ENCODE results near the gene PPT1. TPM values are rescaled to one million over a fixed set of nuclear protein-coding genes. Genes with fewer than 3 reads are reported as not detected.

PPT1 gene
- total and polyA plus RNA-seq, 2 of the 8 experiments (the other 6 are each of a cell fraction or from before 2014, with no cell fraction given): 77.1 to 150 TPM

DNA sequence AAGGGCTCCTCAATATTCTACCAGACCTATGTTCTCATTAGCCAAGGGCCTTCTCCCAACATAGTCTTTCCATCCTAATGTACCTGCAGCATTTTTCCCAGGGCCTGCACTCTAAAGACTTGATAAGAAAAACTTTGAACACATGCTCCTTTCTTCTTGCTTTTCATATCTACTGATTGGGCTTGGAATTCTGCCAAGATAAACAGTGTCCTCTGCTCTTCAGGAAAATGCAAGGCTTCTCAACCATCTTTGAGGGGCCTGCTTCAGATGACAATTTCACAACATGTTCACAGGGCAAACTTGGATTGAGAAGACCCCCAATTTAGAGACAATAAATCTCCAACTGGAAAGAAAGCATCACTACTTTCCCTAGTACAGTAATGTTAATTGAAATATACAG, 25.8 kb upstream of the PPT1 start:
- Histone ChIP-seq H3K4me3 (ENCODE audit: extremely low read depth in 1 of 4, insufficient read depth in 2 of 4, low read depth in 3 of 4, low read length in 4 of 4) (no peak overlapping the region), H2BK5ac (ENCODE audit: low read depth, low read length) (no peak overlapping the region), H3K27me3 (replicated peaks in 1 of 4; ENCODE audit: control insufficient read depth in 3 of 4, extremely low read depth in 1 of 4, insufficient read depth in 3 of 4, low read length in 3 of 4) (no peaks in the 10 kb centered on the region), H3K9me3 (ENCODE audit: insufficient read depth in 2 of 2, low read depth in 1 of 2, low read length in 1 of 2) (no peaks in the 10 kb centered on the region), H3K79me2 (ENCODE audit: control insufficient read depth in 1 of 2, insufficient read depth in 2 of 2, low read length in 2 of 2) (no peaks in the 10 kb centered on the region; a peak in 1 of 4 replicates), H3K18ac (ENCODE audit: extremely low read depth, low read length) (no peak overlapping the region), H3K14ac (ENCODE audit: insufficient read length) (no peak overlapping the region), H2BK12ac (ENCODE audit: low read depth, low read length) (no peak overlapping the region), H4K8ac (ENCODE audit: extremely low read depth, insufficient read depth, low read length) (no peak overlapping the region), H2AFZ (ENCODE audit: low read length) (no peak overlapping the region), H2BK120ac (replicated peaks; ENCODE audit: low read depth, low read length) (no peak overlapping the region), H3K56ac (replicated peaks; ENCODE audit: insufficient read length, low read depth, low read length) (no peak overlapping the region), H2BK15ac (ENCODE audit: low read length) (no peak overlapping the region), H3K36me3 (ENCODE audit: control insufficient read depth in 2 of 4, insufficient read depth in 4 of 4, low read length in 3 of 4) (no peaks in the 10 kb centered on the region), H2AK5ac (ENCODE audit: low read depth, low read length) (no peak overlapping the region), H3K4ac (replicated peaks; ENCODE audit: insufficient read length, low read depth, low read length) (no peak overlapping the region), H3K9ac (replicated peaks in 1 of 4; ENCODE audit: extremely low read depth in 1 of 4, low read depth in 3 of 4, low read length in 3 of 4) (no peak overlapping the region), H3K4me1 (replicated peaks in 1 of 4; ENCODE audit: control insufficient read depth in 3 of 4, insufficient read depth in 4 of 4, low read length in 3 of 4) (no peaks in the 10 kb centered on the region), H3K4me2 (ENCODE audit: insufficient read depth in 1 of 2, low read depth in 2 of 2, low read length in 2 of 2) (no peak overlapping the region), H2BK20ac (ENCODE audit: low read length) (no peak overlapping the region), H4K20me1 (replicated peaks in 1 of 2; ENCODE audit: control insufficient read depth in 1 of 2, insufficient read depth in 2 of 2, low read length in 2 of 2) (no peaks in the 10 kb centered on the region), H3K27ac (ENCODE audit: low read depth, low read length) (no peak overlapping the region), H3K23me2 (ENCODE audit: low read depth, low read length) (no peaks in the 10 kb centered on the region), H3K79me1 (ENCODE audit: low read depth, low read length) (no peaks in the 10 kb centered on the region), H3K23ac (ENCODE audit: insufficient read length) (no peak overlapping the region), H4K91ac (replicated peaks; ENCODE audit: insufficient read length, low read length) (no peak overlapping the region), H4K5ac (ENCODE audit: insufficient read length, low read depth, low read length) (no peak overlapping the region)
- FAIRE-seq: no peak
- no peak for DNase-seq (ENCODE audit: low read depth in 1 of 2, low spot score in 2 of 2)
- TF ChIP-seq CREB1 (IDR thresholded peaks at IDR 0.05) (no peak), CBX8 (IDR thresholded peaks at IDR 0.05; ENCODE audit: borderline replicate concordance, low read depth, low read length) (no peak), CHD1 (IDR thresholded peaks at IDR 0.05; ENCODE audit: low read depth, low read length) (no peak), JUN (IDR thresholded peaks at IDR 0.05; ENCODE audit: low read depth, low read length) (no peak), TAF7 (optimal IDR thresholded peaks at IDR 0.05; ENCODE audit: borderline replicate concordance, low read depth, low read length) (no peak), SIRT6 (IDR thresholded peaks at IDR 0.05; ENCODE audit: low read length) (no peak)
- ChIA-PET POLR2A (ENCODE audit: partially characterized antibody) (no interaction called here), CTCF (ENCODE audit: partially characterized antibody) (interaction anchor here (1.0 kb wide), 1 partner anchor 15 kb away, joined by 3 read pairs; no protein-coding TSS in a partner anchor)

Measured in H1 (cell line).